ENCODE measurements around the gene PLEKHG5.

The PLEKHG5 gene

GRCh38 chr1:6512245-6512907, 20.9 kb upstream of the PLEKHG5 start:
- H3K4me3 ChIP-seq (ENCODE audit: low read depth, low read length): no peak overlapping the region
- DNase-seq (ENCODE audit: low read depth): peak; percentile 68
- TF ChIP-seq POLR2A (IDR thresholded peaks at IDR 0.05; ENCODE audit: extremely low read depth, insufficient read length): no peak
- no peak for TF ChIP-seq MYC (IDR thresholded peaks at IDR 0.05; ENCODE audit: low read depth, low read length)
- no peak for TF ChIP-seq CTCF (IDR thresholded peaks at IDR 0.05; ENCODE audit: low read depth, low read length)
- TF ChIP-seq MAX (IDR thresholded peaks at IDR 0.05; ENCODE audit: low read depth, low read length): no peak

DNA sequence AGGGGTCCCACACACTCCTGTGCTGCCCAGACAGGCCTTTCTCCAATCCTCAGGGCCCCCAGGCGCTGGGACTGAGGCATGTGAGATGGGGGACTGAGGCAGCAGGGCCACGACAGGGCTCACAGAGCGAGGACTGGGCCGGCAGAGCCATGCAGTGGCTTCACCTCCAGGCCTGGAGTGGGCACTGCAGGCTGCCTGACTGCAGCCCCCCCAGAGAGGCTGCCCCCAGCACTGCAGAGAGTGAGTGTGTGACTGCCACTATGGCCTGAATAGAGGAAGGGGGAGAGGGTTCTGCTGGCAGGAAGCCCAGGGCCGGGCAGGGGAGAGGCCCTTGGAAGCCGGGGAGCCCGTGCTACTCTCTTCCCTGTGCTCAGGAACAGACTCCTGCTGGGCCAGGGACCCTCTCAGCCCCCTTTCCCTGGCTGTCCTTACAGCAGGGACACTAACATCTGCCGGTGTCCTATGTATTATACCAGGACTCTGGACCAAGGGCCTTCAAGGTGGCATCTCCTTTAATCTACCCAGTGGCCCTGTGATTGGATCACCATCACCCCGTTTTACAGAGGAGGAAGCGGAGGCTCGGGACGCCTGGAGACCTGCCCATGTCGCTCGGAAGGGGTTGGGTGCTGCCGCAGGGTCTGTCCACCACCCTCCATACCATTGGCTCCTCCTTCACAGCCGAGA, 20.2 kb upstream of the PLEKHG5 start:
- DNase-seq (ENCODE audit: low read depth): no peak
- TF ChIP-seq POLR2A (IDR thresholded peaks at IDR 0.05; ENCODE audit: extremely low read depth, insufficient read length) (no peak), MYC (IDR thresholded peaks at IDR 0.05; ENCODE audit: low read depth, low read length) (no peak), CTCF (IDR thresholded peaks at IDR 0.05; ENCODE audit: low read depth, low read length) (no peak), MAX (IDR thresholded peaks at IDR 0.05; ENCODE audit: low read depth, low read length) (no peak)
- H3K4me3 ChIP-seq (ENCODE audit: low read depth, low read length): no peak overlapping the region

DNA sequence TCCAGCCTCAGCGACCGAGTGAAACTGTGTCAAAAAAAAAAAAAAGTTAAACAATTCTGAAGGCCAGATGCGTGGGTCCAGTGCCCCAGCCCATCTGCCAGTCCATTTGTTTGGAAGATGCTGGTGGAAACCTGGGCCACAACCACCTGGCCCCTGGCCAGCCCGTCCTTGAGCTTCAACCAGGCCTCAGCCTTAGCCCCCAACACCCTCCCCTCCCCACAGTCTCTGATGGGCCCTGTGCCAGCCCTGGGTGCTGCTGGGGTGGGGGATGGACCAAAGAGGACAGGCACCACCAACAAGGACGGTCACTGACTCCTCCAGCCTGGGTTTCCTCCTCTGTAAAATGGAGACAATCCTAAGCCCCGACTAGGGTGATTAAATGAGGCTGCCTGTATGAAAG, 19.6 kb upstream of the PLEKHG5 start:
- DNase-seq (ENCODE audit: low read depth): no peak
- TF ChIP-seq MAX (IDR thresholded peaks at IDR 0.05; ENCODE audit: low read depth, low read length) (no peak), MYC (IDR thresholded peaks at IDR 0.05; ENCODE audit: low read depth, low read length) (no peak), CTCF (IDR thresholded peaks at IDR 0.05; ENCODE audit: low read depth, low read length) (no peak), POLR2A (IDR thresholded peaks at IDR 0.05; ENCODE audit: extremely low read depth, insufficient read length) (no peak)
- no peak overlapping the region for H3K4me3 ChIP-seq (ENCODE audit: low read depth, low read length)

GRCh38 chr1:6510493-6510892, 19.0 kb upstream of the PLEKHG5 start:
- no peak for TF ChIP-seq CTCF (IDR thresholded peaks at IDR 0.05; ENCODE audit: low read depth, low read length)
- no peak for TF ChIP-seq POLR2A (IDR thresholded peaks at IDR 0.05; ENCODE audit: extremely low read depth, insufficient read length)
- TF ChIP-seq MAX (IDR thresholded peaks at IDR 0.05; ENCODE audit: low read depth, low read length): no peak
- no peak for TF ChIP-seq MYC (IDR thresholded peaks at IDR 0.05; ENCODE audit: low read depth, low read length)
- no peak overlapping the region for H3K4me3 ChIP-seq (ENCODE audit: low read depth, low read length)
- no peak for DNase-seq (ENCODE audit: low read depth)

DNA sequence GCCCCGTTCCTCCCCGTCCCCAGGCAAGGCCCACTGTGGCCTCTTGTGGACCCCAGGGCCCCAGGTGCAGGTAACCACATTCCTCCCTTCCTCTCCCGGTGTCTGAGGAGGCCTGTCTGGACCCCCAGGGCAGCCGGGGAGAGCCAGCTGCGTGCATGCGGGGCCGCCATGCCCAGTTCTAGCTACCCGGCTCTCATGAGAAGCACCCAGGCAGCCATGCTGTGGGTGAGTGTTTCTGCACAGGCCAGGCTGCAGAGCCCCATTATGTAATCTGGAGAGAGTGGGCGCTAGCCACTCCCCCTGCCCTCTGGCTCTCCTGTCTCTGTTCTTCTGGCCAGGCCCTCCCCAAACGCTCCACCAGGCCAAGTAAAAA, 18.4 kb upstream of the PLEKHG5 start:
- TF ChIP-seq CTCF (IDR thresholded peaks at IDR 0.05; ENCODE audit: low read depth, low read length) (no peak), MYC (IDR thresholded peaks at IDR 0.05; ENCODE audit: low read depth, low read length) (no peak)
- no peak overlapping the region for H3K4me3 ChIP-seq (ENCODE audit: low read depth, low read length)
- DNase-seq (ENCODE audit: low read depth): peak; percentile 72

Measured in NB4 (cell line).